Measurements from ENCODE around the gene SSTR3. TPM values are rescaled to one million over a fixed set of nuclear protein-coding genes. Genes with fewer than 3 reads are reported as not detected.
A peak's percentile ranks its signal among the peaks of the same experiment; 100 is the strongest.

SSTR3 gene
- total and polyA plus RNA-seq, 2 of the 13 experiments (the other 11 are each of a cell fraction or from before 2014, with no cell fraction given): 0.08 to 0.64 TPM

- TF ChIP-seq ZXDC (CRISPR knock-in tag; IDR thresholded peaks at IDR 0.05): no peak
- 0 out of 2 replicates have a peak, but pooled peaks have one; percentile 18 for TF ChIP-seq ZNF569 (CRISPR knock-in tag; IDR thresholded peaks at IDR 0.05; ENCODE audit: borderline replicate concordance)
- TF ChIP-seq ZNF281 (CRISPR knock-in tag; IDR thresholded peaks at IDR 0.05; ENCODE audit: borderline replicate concordance): 0 out of 2 replicates have a peak, but pooled peaks have one; percentile 20
- no peak for TF ChIP-seq ZFAT (CRISPR knock-in tag; conservative IDR thresholded peaks at IDR 0.05)
- TF ChIP-seq ZBED4 (CRISPR knock-in tag; IDR thresholded peaks at IDR 0.05; ENCODE audit: borderline replicate concordance): no peak
- TF ChIP-seq FIP1L1 (IDR thresholded peaks at IDR 0.05; ENCODE audit: borderline replicate concordance, insufficient read depth, low read depth, low read length): no peak
- no peak for TF ChIP-seq ZNF280D (CRISPR knock-in tag; IDR thresholded peaks at IDR 0.05)
- TF ChIP-seq POLR2A (IDR thresholded peaks at IDR 0.05; ENCODE audit: insufficient read depth in 1 of 2, low read depth in 2 of 2, low read length in 2 of 2): peak in 1 of 2 experiments; percentile 64; a peak in 3 of 4 replicates
- TF ChIP-seq MAZ (IDR thresholded peaks at IDR 0.05; ENCODE audit: borderline replicate concordance, low read depth, low read length): no peak
- TF ChIP-seq MAZ (CRISPR knock-in tag; IDR thresholded peaks at IDR 0.05; ENCODE audit: low read depth): no peak
- no peak for TF ChIP-seq RBM39 (IDR thresholded peaks at IDR 0.05; ENCODE audit: low read depth, low read length, poor library complexity, severe bottlenecking)
- TF ChIP-seq ZBTB37 (CRISPR knock-in tag; IDR thresholded peaks at IDR 0.05): no peak
- no peak for TF ChIP-seq ZNF124 (CRISPR knock-in tag; IDR thresholded peaks at IDR 0.05)
These were observed 12.5 kb downstream of the SSTR3 start (continued) for GRCh38 chr22:37199760-37200108.
